Endothelial cell of umbilical vein (primary cell): Measurements from ENCODE around the gene DMRT3. TPM values are rescaled to one million over a fixed set of nuclear protein-coding genes. Genes with fewer than 3 reads are reported as not detected.

Source experiments
- BruUV-seq: library from RNA; stranded (reverse); fragments of 400-500 nt; replicated peaks from 2 replicates; lab custom pipeline; 2021; lab: Mats Ljungman, UMichigan
- CTCF ChIA-PET: fragments of 300-600, 350-600 bp; sonication (Branson Sonifier 250); formaldehyde crosslinking; loops from one replicate; lab custom pipeline; 2021; ENCODE audit warnings: antibody characterized with exemption, inconsistent platforms; lab: Charles Lee
- POLR2A ChIA-PET: fragments of 300-600, 350-600 bp; sonication (Branson Sonifier 250); formaldehyde crosslinking; loops from one replicate; lab custom pipeline; 2021; ENCODE audit warnings: antibody characterized with exemption, inconsistent platforms; lab: Charles Lee
- DNase-seq: peaks from one replicate; pipeline ENCODE4 v3.0.0-alpha.2; 2011; ENCODE audit warnings: low read depth, low spot score
- FAIRE-seq: peaks from 2 replicates; lab custom pipeline; 2011; peaks lifted over from hg19 to GRCh38; lab: Jason Lieb, UNC
- H2AFZ ChIP-seq: 2 replicates; pipeline ENCODE4 v1.6.0; 2012; ENCODE audit warnings: low read depth, low read length, control low read depth, inconsistent platforms
- H3K27ac ChIP-seq: 2 replicates; pipeline ENCODE4 v1.5.1; 2011; ENCODE audit warnings: low read depth, mild to moderate bottlenecking, control low read depth, low read length, moderate library complexity; ENCODE audit not compliant: insufficient read depth
- H3K27me3 ChIP-seq, 2 experiments: 2 replicates each; pipeline versions ENCODE4 v1.6.0 to v1.6.1; 2011; ENCODE audit warnings: low read length in 2 of 2, mixed read lengths in 1 of 2; ENCODE audit not compliant: control insufficient read depth in 2 of 2, insufficient read depth in 2 of 2
- H3K36me3 ChIP-seq, 2 experiments: 2 replicates in 1 of 2; 3 replicates in 1 of 2; pipeline ENCODE4 v1.5.1; 2011; ENCODE audit warnings: low read length in 2 of 2, mild to moderate bottlenecking in 1 of 2, moderate library complexity in 1 of 2; ENCODE audit not compliant: control insufficient read depth in 2 of 2, insufficient read depth in 2 of 2; ENCODE audit errors: extremely low read depth in 1 of 2
- H3K4me1 ChIP-seq: 3 replicates; pipeline ENCODE4 v1.5.1; 2011; ENCODE audit warnings: mild to moderate bottlenecking, low read length; ENCODE audit not compliant: control insufficient read depth, insufficient read depth; ENCODE audit errors: extremely low read depth
- H3K4me2 ChIP-seq: 2 replicates; pipeline ENCODE4 v1.6.1; 2011; ENCODE audit warnings: low read length, control low read depth, mixed read lengths; ENCODE audit not compliant: insufficient read depth
- H3K4me3 ChIP-seq, 3 experiments: fragments of 200-600 bp in 1 of 3; sonication (generic), shearing (Covaris generic) in 1 of 3; replicated peaks in 1 of 3; 2 replicates each; pipeline ENCODE4 v1.5.1; 2011 to 2016; ENCODE audit warnings: control low read depth in 3 of 3, low read length in 3 of 3, mild to moderate bottlenecking in 2 of 3, inconsistent platforms in 1 of 3, low read depth in 1 of 3, moderate library complexity in 1 of 3; ENCODE audit not compliant: insufficient read depth in 1 of 3
- H3K79me2 ChIP-seq: 2 replicates; pipeline ENCODE4 v1.6.0; 2012; ENCODE audit warnings: low read length, inconsistent platforms; ENCODE audit not compliant: control insufficient read depth, insufficient read depth
- H3K9ac ChIP-seq: replicated peaks from 2 replicates; pipeline ENCODE3; 2011; ENCODE audit warnings: low read length, control low read depth; ENCODE audit not compliant: insufficient read depth; ENCODE audit errors: extremely low read depth
- H3K9me1 ChIP-seq: replicated peaks from 3 replicates; pipeline ENCODE4 v1.6.0; 2011; ENCODE audit warnings: mild to moderate bottlenecking, low read length; ENCODE audit not compliant: control insufficient read depth, insufficient read depth; ENCODE audit errors: extremely low read depth
- H3K9me3 ChIP-seq: replicated peaks from 2 replicates; pipeline ENCODE4 v1.5.1; 2012; ENCODE audit warnings: low read length, inconsistent platforms; ENCODE audit not compliant: control insufficient read depth, insufficient read depth
- H4K20me1 ChIP-seq: replicated peaks from 2 replicates; pipeline ENCODE3; 2011; ENCODE audit warnings: mild to moderate bottlenecking, low read length; ENCODE audit not compliant: control insufficient read depth, insufficient read depth; ENCODE audit errors: extremely low read depth
- CTCF ChIP-seq, 2 donors: IDR thresholded peaks; 1 replicate in 1 of 2; 2 replicates in 1 of 2; pipeline ENCODE4 v1.5.1; 2011; ENCODE audit warnings: low read length in 2 of 2, mild to moderate bottlenecking in 2 of 2, moderate library complexity in 2 of 2, control low read depth in 1 of 2, inconsistent platforms in 1 of 2, low read depth in 1 of 2; ENCODE audit not compliant: insufficient read depth in 1 of 2; ENCODE audit errors: extremely low read depth in 1 of 2
- EZH2 ChIP-seq: IDR thresholded peaks from 2 replicates; pipeline ENCODE4 v1.6.1; 2012; ENCODE audit warnings: borderline replicate concordance, low read depth, mild to moderate bottlenecking, moderate library complexity, low read length, inconsistent platforms; ENCODE audit not compliant: severe bottlenecking
- FOS ChIP-seq: IDR thresholded peaks from 2 replicates; pipeline ENCODE4 v1.6.1; 2011; ENCODE audit warnings: mild to moderate bottlenecking, low read length, moderate library complexity, borderline replicate concordance; ENCODE audit not compliant: insufficient read depth
- GATA2 ChIP-seq: IDR thresholded peaks from 2 replicates; pipeline ENCODE4 v1.7.0; 2011; ENCODE audit warnings: low read depth, mild to moderate bottlenecking, moderate library complexity, mixed read lengths, low read length; ENCODE audit not compliant: insufficient read length, insufficient read depth
- MAX ChIP-seq: IDR thresholded peaks from 2 replicates; pipeline ENCODE4 v1.6.1; 2011; ENCODE audit not compliant: insufficient read depth, insufficient read length
- MYC ChIP-seq: IDR thresholded peaks from one replicate; pipeline ENCODE4 v1.6.1; 2011; ENCODE audit warnings: mild to moderate bottlenecking, low read depth, low read length
- POLR2A ChIP-seq: IDR thresholded peaks from 2 replicates; pipeline ENCODE4 v1.6.1; 2012; ENCODE audit warnings: low read depth, mild to moderate bottlenecking, control low read depth, low read length
- POLR2AphosphoS5 ChIP-seq: IDR thresholded peaks from 2 replicates; pipeline ENCODE4 v1.6.1; 2012; ENCODE audit warnings: low read depth, mild to moderate bottlenecking, control low read depth, low read length, moderate library complexity; ENCODE audit not compliant: insufficient read depth
- dilution Hi-C: fragments of 300-500 bp; cut with MboI; formaldehyde crosslinking; loops from one replicate; pipeline ENCODE4 v1.15.0; 2019; ENCODE audit warnings: low sequenced_read_pairs; ENCODE audit not compliant: extremely low pct_ligation_motif_present
- intact Hi-C: fragments of 100-400 bp; cut with micrococcal nuclease; formaldehyde crosslinking; loops from one replicate; pipeline ENCODE4 v1.10.0; 2022
- polyA plus RNA-seq, 4 experiments: library from polyadenylated mRNA; depleted of rRNA in 3 of 4; stranded (reverse) in 3 of 4; unstranded in 1 of 4; fragments of >200 nt; gene quantifications; 2 replicates each; pipeline versions ENCODE4 v1.2.1 to v1.2.3, GENCODE V29; 2011 to 2012; ENCODE audit warnings: missing spikeins in 1 of 4
- total RNA-seq: library from RNA; stranded (reverse); gene quantifications from 2 replicates; pipeline ENCODE4 v1.2.3, GENCODE V29; 2021

Gene DMRT3
- total and polyA plus RNA-seq, 2 donors (not counting 3 experiments of a cell fraction or from before 2014, with no cell fraction given) = not detected

- Histone ChIP-seq H4K20me1 (no peaks in the 10 kb centered on the region), H2AFZ (no peak overlapping the region), H3K4me1 (no peaks in the 10 kb centered on the region), H3K27me3 (peaks cover 0 to 4% of the 10 kb centered on the region in 2 experiments), H3K9me3 (no peaks in the 10 kb centered on the region), H3K9me1 (no peaks in the 10 kb centered on the region), H3K79me2 (no peaks in the 10 kb centered on the region), H3K27ac (no peak overlapping the region), H3K4me3 (no peak overlapping the region), H3K9ac (no peak overlapping the region), H3K36me3 (no peaks in the 10 kb centered on the region), H3K4me2 (no peak overlapping the region)
- dilution Hi-C loops = no loop called here
- no peak for FAIRE-seq
- intact Hi-C loops = no loop called here
- CTCF ChIA-PET = no interaction called here
- no peak for DNase-seq
- TF ChIP-seq FOS (no peak), EZH2 (no peak), GATA2 (no peak), POLR2AphosphoS5 (no peak), POLR2A (no peak), CTCF (IDR thresholded peaks at IDR 0.05; ENCODE audit: extremely low read depth in 1 of 2, insufficient read depth in 1 of 2, low read depth in 1 of 2, low read length in 2 of 2) (no peak), MYC (no peak), MAX (no peak)
- no TSS peak for BruUV-seq
- POLR2A ChIA-PET = no interaction called here
Measured at GRCh38 chr9:950139-950538, 26.3 kb upstream of the DMRT3 start.
